HepG2 (cell line): ENCODE measurements around the gene SAP25. TPM values are rescaled to one million over a fixed set of nuclear protein-coding genes. Genes with fewer than 3 reads are reported as not detected.

Experiments used
- HNF1A ChIP-seq, 2 experiments: sonication (generic) in 1 of 2; formaldehyde crosslinking in 1 of 2; IDR thresholded peaks; 2 replicates each; pipeline versions ENCODE4 v1.4.0 to v1.6.1; 2016 to 2020; ENCODE audit warnings: borderline replicate concordance in 1 of 2, low read depth in 1 of 2, mild to moderate bottlenecking in 1 of 2, missing genetic modification reagents in 1 of 2
- HNF1B ChIP-seq: sonication (generic); formaldehyde crosslinking; IDR thresholded peaks from 2 replicates; pipeline ENCODE4 v1.5.1; 2020; ENCODE audit warnings: mild to moderate bottlenecking, moderate library complexity, missing genetic modification reagents
- HOXA5 ChIP-seq: sonication (generic); formaldehyde crosslinking; IDR thresholded peaks from 2 replicates; pipeline ENCODE4 v1.4.0; 2020; ENCODE audit warnings: missing genetic modification reagents
- KDM4B ChIP-seq: sonication (generic); formaldehyde crosslinking; IDR thresholded peaks from 2 replicates; pipeline ENCODE4 v1.4.0; 2020; ENCODE audit warnings: missing genetic modification reagents
- SIX1 ChIP-seq: sonication (generic); formaldehyde crosslinking; IDR thresholded peaks from 2 replicates; pipeline ENCODE4 v1.4.0; 2020; ENCODE audit warnings: missing genetic modification reagents, borderline replicate concordance
- TGIF2 ChIP-seq: IDR thresholded peaks from 2 replicates; pipeline ENCODE4 v1.6.1; 2016; ENCODE audit warnings: control low read depth, missing compliant biosample characterization
- THYN1 ChIP-seq: sonication (generic); formaldehyde crosslinking; IDR thresholded peaks from 2 replicates; pipeline ENCODE4 v1.8.1; 2023; ENCODE audit warnings: low read depth, mild to moderate bottlenecking, moderate library complexity, missing genetic modification reagents, borderline replicate concordance
- ZNF331 ChIP-seq: sonication (generic); formaldehyde crosslinking; IDR thresholded peaks from 2 replicates; pipeline ENCODE4 v1.4.0; 2020; ENCODE audit warnings: missing genetic modification reagents
- ZNF749 ChIP-seq: sonication (generic); formaldehyde crosslinking; IDR thresholded peaks from 2 replicates; pipeline ENCODE4 v1.8.0; 2022; ENCODE audit warnings: mild to moderate bottlenecking, missing genetic modification reagents, moderate library complexity, borderline replicate concordance
- polyA plus RNA-seq, 8 experiments: library from polyadenylated mRNA; depleted of rRNA in 3 of 8; stranded (reverse) in 7 of 8; unstranded in 1 of 8; fragments of >200 nt; fragmentation: Illumina TruSeq in 4 of 8; extraction: Trizol in 4 of 8; gene quantifications; 2 replicates each; pipeline versions ENCODE4 v1.2.1 to v1.2.3, GENCODE V29; 2011 to 2016; ENCODE audit warnings: low read depth in 4 of 8, missing spikeins in 1 of 8, mixed read lengths in 1 of 8; ENCODE audit not compliant: insufficient read depth in 1 of 8
- total RNA-seq, 5 experiments: library from RNA; depleted of rRNA; stranded (reverse); fragments of >200 nt; fragmentation: Illumina TruSeq; extraction: Trizol; gene quantifications; 2 replicates each; pipeline ENCODE4 v1.2.3, GENCODE V29; 2016; ENCODE audit warnings: low read depth in 1 of 5
- TF ChIP-seq, protein P1 (sequence below): sonication (generic); formaldehyde crosslinking; IDR thresholded peaks from 2 replicates; pipeline ENCODE4 v1.4.0; 2020; ENCODE audit warnings: missing genetic modification reagents
- TF ChIP-seq, protein P2 (sequence below): sonication (generic); formaldehyde crosslinking; IDR thresholded peaks from 2 replicates; pipeline ENCODE4 v1.4.0; 2020; ENCODE audit warnings: missing genetic modification reagents, borderline replicate concordance

Gene SAP25
- total and polyA plus RNA-seq, 2 of the 13 experiments (the other 11 are each of a cell fraction or from before 2014, with no cell fraction given) = 0.15 to 0.20 TPM

DNA sequence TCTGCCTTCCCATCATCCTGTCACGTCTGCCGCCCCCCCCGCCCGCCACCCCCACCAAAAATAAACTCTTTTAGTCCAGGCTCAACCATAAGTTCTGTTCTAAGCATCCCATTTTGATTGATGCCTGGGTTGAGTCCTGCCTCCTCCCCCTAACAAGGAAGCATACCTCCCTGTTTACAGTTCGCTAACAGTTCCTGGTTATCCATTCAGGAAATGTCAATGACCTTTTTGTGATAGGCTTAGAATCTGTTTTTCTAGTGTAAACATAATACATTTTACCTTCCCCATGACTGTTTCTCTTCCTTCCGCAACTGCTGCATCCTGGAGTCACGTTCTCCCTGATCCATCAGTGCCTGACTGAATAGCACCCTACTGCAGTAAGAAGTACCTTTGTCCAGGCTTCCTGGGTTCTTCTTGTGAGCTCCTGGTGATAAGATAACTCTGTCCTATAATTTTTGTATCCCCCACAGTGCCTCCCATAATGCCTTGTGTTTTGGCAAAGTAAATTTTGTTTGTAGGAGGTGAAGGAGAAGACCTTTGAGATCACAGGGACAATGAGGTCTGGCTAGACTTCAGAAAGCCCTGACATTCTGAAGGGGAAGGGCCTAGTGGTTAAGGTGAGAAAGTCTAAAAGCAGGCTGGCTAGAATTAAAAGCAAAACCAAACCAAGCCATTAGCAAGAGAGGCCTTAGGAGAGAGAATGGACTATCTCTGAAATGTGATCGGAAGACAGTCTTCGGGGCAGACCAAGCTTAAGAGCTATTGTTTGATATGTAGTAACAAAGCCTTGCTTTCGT, 27.4 kb downstream of the SAP25 start (continued):
- TF ChIP-seq, protein P1, sequence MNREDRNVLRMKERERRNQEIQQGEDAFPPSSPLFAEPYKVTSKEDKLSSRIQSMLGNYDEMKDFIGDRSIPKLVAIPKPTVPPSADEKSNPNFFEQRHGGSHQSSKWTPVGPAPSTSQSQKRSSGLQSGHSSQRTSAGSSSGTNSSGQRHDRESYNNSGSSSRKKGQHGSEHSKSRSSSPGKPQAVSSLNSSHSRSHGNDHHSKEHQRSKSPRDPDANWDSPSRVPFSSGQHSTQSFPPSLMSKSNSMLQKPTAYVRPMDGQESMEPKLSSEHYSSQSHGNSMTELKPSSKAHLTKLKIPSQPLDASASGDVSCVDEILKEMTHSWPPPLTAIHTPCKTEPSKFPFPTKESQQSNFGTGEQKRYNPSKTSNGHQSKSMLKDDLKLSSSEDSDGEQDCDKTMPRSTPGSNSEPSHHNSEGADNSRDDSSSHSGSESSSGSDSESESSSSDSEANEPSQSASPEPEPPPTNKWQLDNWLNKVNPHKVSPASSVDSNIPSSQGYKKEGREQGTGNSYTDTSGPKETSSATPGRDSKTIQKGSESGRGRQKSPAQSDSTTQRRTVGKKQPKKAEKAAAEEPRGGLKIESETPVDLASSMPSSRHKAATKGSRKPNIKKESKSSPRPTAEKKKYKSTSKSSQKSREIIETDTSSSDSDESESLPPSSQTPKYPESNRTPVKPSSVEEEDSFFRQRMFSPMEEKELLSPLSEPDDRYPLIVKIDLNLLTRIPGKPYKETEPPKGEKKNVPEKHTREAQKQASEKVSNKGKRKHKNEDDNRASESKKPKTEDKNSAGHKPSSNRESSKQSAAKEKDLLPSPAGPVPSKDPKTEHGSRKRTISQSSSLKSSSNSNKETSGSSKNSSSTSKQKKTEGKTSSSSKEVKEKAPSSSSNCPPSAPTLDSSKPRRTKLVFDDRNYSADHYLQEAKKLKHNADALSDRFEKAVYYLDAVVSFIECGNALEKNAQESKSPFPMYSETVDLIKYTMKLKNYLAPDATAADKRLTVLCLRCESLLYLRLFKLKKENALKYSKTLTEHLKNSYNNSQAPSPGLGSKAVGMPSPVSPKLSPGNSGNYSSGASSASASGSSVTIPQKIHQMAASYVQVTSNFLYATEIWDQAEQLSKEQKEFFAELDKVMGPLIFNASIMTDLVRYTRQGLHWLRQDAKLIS (CRISPR knock-in tag) = peak; percentile 88
- TF ChIP-seq, protein P2, sequence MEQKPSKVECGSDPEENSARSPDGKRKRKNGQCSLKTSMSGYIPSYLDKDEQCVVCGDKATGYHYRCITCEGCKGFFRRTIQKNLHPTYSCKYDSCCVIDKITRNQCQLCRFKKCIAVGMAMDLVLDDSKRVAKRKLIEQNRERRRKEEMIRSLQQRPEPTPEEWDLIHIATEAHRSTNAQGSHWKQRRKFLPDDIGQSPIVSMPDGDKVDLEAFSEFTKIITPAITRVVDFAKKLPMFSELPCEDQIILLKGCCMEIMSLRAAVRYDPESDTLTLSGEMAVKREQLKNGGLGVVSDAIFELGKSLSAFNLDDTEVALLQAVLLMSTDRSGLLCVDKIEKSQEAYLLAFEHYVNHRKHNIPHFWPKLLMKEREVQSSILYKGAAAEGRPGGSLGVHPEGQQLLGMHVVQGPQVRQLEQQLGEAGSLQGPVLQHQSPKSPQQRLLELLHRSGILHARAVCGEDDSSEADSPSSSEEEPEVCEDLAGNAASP = peak; percentile 47; the same call in 1 of the 2 replicates
- peak; percentile 20; the same call in 1 of the 2 replicates for TF ChIP-seq SIX1
- TF ChIP-seq ZNF331 = 0 out of 2 replicates have a peak, but pooled peaks have one; percentile 56
- peak; percentile 16; the same call in 1 of the 2 replicates for TF ChIP-seq THYN1 (CRISPR knock-in tag)
- no peak for TF ChIP-seq TGIF2 (CRISPR knock-in tag)
- TF ChIP-seq KDM4B (CRISPR knock-in tag) = no peak
- peak; percentile 55 for TF ChIP-seq HNF1B (CRISPR knock-in tag)
- no peak for TF ChIP-seq ZNF749 (CRISPR knock-in tag)
- peak; percentile 51; the same call in 1 of the 2 replicates for TF ChIP-seq HOXA5
- peak; percentile 77 for TF ChIP-seq HNF1A (IDR thresholded peaks at IDR 0.05; ENCODE audit: low read depth)
- TF ChIP-seq HNF1A (CRISPR knock-in tag; IDR thresholded peaks at IDR 0.05; ENCODE audit: borderline replicate concordance) = peak; percentile 68
